Neural crest cell (in vitro differentiated cells): ENCODE measurements around the gene PTCRA. TPM values are rescaled to one million over a fixed set of nuclear protein-coding genes. Genes with fewer than 3 reads are reported as not detected.
"Not testable (repeated sequence)": the region's sequence is repeated elsewhere in the genome, so short reads cannot be mapped to it uniquely, and the experiment has no call there.

Experiments
- DNase-seq: peaks from one replicate; pipeline ENCODE4 v3.0.0; 2021; ENCODE audit warnings: low read depth, mixed read lengths, low spot score
- H3K27ac Mint-ChIP-seq: one replicate; pipeline ENCODE4 v1.8.0; 2021; ENCODE audit warnings: mild to moderate bottlenecking, mixed read lengths; ENCODE audit not compliant: unreplicated experiment
- H3K27me3 Mint-ChIP-seq: 2 replicates; pipeline ENCODE4 v1.8.0; 2021; ENCODE audit warnings: low read depth, mild to moderate bottlenecking, mixed read lengths
- H3K36me3 Mint-ChIP-seq: 2 replicates; pipeline ENCODE4 v1.8.0; 2021; ENCODE audit warnings: low read depth, mild to moderate bottlenecking, mixed read lengths
- H3K4me1 Mint-ChIP-seq: 2 replicates; pipeline ENCODE4 v1.8.0; 2021; ENCODE audit warnings: mixed read lengths
- H3K4me3 Mint-ChIP-seq: one replicate; pipeline ENCODE4 v1.8.0; 2021; ENCODE audit warnings: mild to moderate bottlenecking, mixed read lengths
- H3K9me3 Mint-ChIP-seq: 2 replicates; pipeline ENCODE4 v1.8.0; 2021; ENCODE audit warnings: mixed read lengths
- total RNA-seq: library from RNA; stranded (reverse); gene quantifications from 2 replicates; pipeline ENCODE4 v1.2.1, GENCODE V29; 2021
- TF ChIP-seq, protein P1 (sequence below): fragments of 200-600 bp; sonication (generic); conservative IDR thresholded peaks from 2 replicates; pipeline ENCODE4 v1.5.0; 2021; ENCODE audit warnings: antibody characterized with exemption, mild to moderate bottlenecking

Gene PTCRA
- total RNA-seq, 1 donor from 2014 or later, result not detected

DNA sequence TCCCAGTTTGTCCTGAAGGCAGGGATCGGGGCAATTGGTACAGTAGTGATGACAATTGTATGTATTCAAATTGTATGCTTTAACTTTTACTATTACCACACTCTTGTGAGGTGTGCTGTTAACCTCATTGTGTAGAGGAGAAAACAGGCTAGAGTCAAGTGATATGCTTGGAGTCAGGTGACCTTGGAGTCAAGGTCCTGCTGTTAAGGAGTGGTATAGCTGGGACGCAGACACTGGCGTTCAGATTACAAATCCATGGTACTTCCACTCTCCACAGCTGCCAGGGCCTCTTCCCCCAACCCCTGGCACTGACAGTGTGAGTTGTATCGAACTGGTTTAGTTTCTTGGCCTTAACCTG, 23.9 kb downstream of the PTCRA start:
- TF ChIP-seq, protein P1, sequence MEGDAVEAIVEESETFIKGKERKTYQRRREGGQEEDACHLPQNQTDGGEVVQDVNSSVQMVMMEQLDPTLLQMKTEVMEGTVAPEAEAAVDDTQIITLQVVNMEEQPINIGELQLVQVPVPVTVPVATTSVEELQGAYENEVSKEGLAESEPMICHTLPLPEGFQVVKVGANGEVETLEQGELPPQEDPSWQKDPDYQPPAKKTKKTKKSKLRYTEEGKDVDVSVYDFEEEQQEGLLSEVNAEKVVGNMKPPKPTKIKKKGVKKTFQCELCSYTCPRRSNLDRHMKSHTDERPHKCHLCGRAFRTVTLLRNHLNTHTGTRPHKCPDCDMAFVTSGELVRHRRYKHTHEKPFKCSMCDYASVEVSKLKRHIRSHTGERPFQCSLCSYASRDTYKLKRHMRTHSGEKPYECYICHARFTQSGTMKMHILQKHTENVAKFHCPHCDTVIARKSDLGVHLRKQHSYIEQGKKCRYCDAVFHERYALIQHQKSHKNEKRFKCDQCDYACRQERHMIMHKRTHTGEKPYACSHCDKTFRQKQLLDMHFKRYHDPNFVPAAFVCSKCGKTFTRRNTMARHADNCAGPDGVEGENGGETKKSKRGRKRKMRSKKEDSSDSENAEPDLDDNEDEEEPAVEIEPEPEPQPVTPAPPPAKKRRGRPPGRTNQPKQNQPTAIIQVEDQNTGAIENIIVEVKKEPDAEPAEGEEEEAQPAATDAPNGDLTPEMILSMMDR, result no peak
- no peak overlapping the region for H3K27ac Mint-ChIP-seq
- no peak overlapping the region for H3K4me3 Mint-ChIP-seq
- H3K27me3 Mint-ChIP-seq, result no peaks in the 10 kb centered on the region
- no peaks in the 10 kb centered on the region for H3K4me1 Mint-ChIP-seq
- H3K9me3 Mint-ChIP-seq, result no peaks in the 10 kb centered on the region
- H3K36me3 Mint-ChIP-seq, result peaks cover 6% of the 10 kb centered on the region
- DNase-seq, result no peak

DNA sequence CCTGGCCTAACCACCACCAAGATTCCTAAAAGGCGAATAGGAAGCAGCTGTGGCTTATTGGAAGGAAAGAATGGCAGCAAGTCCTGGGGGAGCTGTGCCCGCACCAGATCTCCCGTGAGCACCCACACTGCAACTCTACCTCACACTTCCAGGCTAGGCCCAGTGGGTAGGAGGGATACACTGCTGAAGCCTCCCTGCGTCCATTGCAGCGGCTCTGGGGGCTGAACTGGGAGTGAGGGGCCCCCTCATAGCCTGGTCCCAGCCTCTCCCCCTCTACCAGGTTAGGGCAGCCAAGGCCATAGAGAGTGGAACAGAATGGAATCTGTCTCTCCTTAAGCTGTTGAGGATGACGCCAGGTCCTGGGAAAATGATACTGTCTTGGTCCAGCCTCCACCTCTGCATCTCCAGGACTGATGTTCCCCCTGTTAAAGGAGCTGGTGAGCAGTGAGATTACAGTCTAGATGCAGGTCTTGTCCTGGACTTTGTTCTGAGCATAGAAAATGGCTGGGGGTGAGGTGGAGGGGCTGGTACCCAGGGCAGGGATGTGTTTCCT, 24.7 kb downstream of the PTCRA start:
- H3K4me3 Mint-ChIP-seq, result no peak overlapping the region
- H3K9me3 Mint-ChIP-seq, result no peaks in the 10 kb centered on the region
- TF ChIP-seq, protein P1, result no peak
- no peak for DNase-seq
- no peak overlapping the region for H3K27ac Mint-ChIP-seq
- H3K27me3 Mint-ChIP-seq, result no peaks in the 10 kb centered on the region
- peaks cover 6% of the 10 kb centered on the region for H3K36me3 Mint-ChIP-seq
- H3K4me1 Mint-ChIP-seq, result no peaks in the 10 kb centered on the region

DNA sequence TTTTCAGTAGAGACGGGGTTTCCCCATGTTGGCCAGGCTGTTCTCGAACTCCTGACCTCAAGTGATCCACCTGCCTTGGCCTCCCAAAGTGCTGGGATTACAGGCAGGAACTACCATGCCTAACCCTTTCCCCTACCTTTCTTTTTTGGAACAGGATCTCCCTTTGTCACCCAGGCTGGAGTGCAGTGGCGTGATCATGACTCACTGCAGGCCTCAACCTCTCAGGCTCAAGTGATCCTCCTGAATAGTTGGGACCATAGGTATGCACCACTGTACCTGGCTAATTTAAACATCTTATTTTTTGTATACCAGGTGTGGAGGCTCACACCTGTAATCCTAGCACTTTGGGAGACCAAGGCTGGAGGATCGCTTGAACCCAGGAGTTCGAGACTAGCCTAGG, 25.5 kb downstream of the PTCRA start:
- not testable (repeated sequence) for H3K4me3 Mint-ChIP-seq, H3K9me3 Mint-ChIP-seq, H3K27me3 Mint-ChIP-seq, H3K27ac Mint-ChIP-seq, H3K4me1 Mint-ChIP-seq, DNase-seq, H3K36me3 Mint-ChIP-seq

DNA sequence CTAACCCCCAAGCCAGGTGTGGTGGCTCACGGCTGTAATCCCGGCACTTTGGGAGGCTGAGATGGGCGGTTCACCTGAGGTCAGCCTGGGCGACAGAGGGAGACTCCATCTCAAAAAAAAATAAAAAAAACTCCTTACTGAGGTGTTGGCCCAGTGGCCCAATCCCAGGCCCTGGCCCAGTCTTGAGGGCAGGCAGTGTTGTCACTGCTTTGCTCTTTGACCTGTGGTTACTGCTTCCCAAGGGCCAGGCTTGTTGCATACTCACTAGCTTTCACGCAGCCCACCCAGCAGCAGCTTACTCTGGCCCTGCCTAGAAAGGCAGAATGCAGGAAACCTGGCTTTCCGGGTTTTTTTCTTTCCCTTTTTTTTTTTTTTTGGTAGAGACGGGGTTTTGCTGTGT, 26.6 kb downstream of the PTCRA start:
- H3K9me3 Mint-ChIP-seq, result no peaks in the 10 kb centered on the region
- H3K4me3 Mint-ChIP-seq, result no peak overlapping the region
- no peaks in the 10 kb centered on the region for H3K27me3 Mint-ChIP-seq
- no peaks in the 10 kb centered on the region for H3K4me1 Mint-ChIP-seq
- TF ChIP-seq, protein P1, result no peak
- DNase-seq, result no peak
- H3K27ac Mint-ChIP-seq, result peak overlapping the region; percentile 35
- H3K36me3 Mint-ChIP-seq, result peaks cover 6% of the 10 kb centered on the region

DNA sequence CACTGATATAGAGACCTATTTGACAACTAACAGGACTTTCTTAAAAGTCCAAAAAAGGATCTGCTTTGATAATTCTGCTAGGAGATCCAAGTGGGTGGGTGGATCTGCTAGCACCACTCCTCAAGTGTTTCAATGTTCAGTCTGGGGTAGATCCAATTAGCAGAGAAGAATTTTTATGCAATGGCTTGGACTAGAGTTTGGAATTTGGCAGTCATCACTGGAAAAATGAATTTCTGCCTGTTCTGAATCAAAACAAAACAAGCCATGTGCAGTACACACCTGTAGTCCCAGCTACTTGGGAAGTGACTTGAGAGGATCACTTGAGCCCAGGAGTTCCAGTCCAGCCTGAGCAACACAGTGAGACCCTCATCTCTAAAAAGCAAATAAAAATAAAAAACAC, 32.1 kb downstream of the PTCRA start:
- no peak for DNase-seq
- Mint-ChIP-seq H3K27ac (no peak overlapping the region), H3K36me3 (peaks cover 3% of the 10 kb centered on the region), H3K4me3 (no peak overlapping the region), H3K9me3 (no peaks in the 10 kb centered on the region), H3K4me1 (no peaks in the 10 kb centered on the region), H3K27me3 (no peaks in the 10 kb centered on the region)
- TF ChIP-seq, protein P1, result no peak

DNA sequence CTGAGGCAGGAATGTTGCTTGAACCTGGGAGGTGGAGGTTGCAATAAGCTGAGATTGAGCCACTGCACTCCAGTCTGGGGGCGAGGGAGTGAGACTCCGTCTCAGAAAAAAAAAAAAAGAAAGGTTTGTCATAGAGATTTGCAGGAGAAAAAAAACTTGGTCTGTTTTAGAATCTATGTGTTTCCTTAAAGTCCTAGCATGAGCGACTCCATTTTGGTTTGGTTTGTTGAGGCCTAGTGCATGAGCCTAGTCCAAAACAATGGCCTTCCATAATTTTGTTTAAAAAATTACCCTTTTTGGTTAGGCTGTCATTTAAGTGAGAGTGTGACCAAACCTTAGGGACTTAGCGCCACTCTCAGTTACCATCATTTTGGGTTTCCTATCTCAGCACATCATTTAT, 36.5 kb downstream of the PTCRA start:
- no peaks in the 10 kb centered on the region for H3K4me1 Mint-ChIP-seq
- H3K9me3 Mint-ChIP-seq, result no peaks in the 10 kb centered on the region
- H3K4me3 Mint-ChIP-seq, result no peak overlapping the region
- H3K27me3 Mint-ChIP-seq, result no peaks in the 10 kb centered on the region
- TF ChIP-seq, protein P1, result no peak
- DNase-seq, result no peak
- H3K27ac Mint-ChIP-seq, result no peak overlapping the region
- H3K36me3 Mint-ChIP-seq, result peaks cover 2% of the 10 kb centered on the region

DNA sequence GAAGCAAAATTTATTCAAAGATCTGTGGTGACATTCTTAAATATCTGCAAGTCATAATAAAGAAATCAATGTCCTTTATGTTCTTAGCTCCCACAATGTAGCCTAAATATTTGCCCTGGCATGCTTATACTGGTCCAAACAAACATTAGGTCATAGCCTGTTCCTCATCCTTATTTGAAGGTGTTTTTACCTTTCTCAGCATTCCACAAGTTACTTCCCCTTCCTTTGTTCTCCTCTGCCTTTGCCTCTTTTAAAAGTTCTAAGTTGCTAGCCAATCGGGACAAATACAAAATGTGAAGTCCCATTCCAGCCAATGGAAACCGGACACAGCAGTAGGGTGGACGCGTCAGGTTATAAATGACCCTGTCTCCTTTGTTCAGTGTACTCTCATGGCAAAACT, 38.6 kb downstream of the PTCRA start:
- not testable (repeated sequence) for H3K36me3 Mint-ChIP-seq, H3K4me1 Mint-ChIP-seq, DNase-seq, H3K27ac Mint-ChIP-seq, H3K9me3 Mint-ChIP-seq, H3K27me3 Mint-ChIP-seq, H3K4me3 Mint-ChIP-seq
